Breast epithelium (tissue), 4 donors: ENCODE measurements around the gene TAS2R10. TPM values are rescaled to one million over a fixed set of nuclear protein-coding genes. Genes with fewer than 3 reads are reported as not detected.
"Not testable (repeated sequence)": the region's sequence is repeated elsewhere in the genome, so short reads cannot be mapped to it uniquely, and the experiment has no call there.

ENCODE experiments used
- DNase-seq, 2 donors: peaks; one replicate each; pipeline ENCODE4 v3.0.0-alpha.2; 2019; ENCODE audit warnings: low spot score in 2 of 2
- H3K27ac ChIP-seq, 2 donors: fragments of 200-600 bp; sonication (generic) in 1 of 2; one replicate each; pipeline ENCODE4 v1.5.1; 2016 to 2019; ENCODE audit warnings: mild to moderate bottlenecking in 1 of 2
- H3K27me3 ChIP-seq, 2 donors: fragments of 200-600 bp; sonication (generic) in 1 of 2; one replicate each; pipeline versions ENCODE4 v1.5.1 to v1.6.0; 2017 to 2019; ENCODE audit warnings: control low read depth in 1 of 2, mild to moderate bottlenecking in 1 of 2
- H3K36me3 ChIP-seq: fragments of 200-600 bp; one replicate; pipeline ENCODE4 v1.5.1; 2019
- H3K4me1 ChIP-seq, 2 donors: fragments of 200-600 bp; sonication (generic); one replicate each; pipeline ENCODE4 v1.5.1; 2016 to 2019; ENCODE audit warnings: control low read depth in 1 of 2
- H3K4me3 ChIP-seq, 3 donors: fragments of 200-600 bp; sonication (generic); 1 replicate in 2 of 3; 2 replicates in 1 of 3; pipeline ENCODE4 v1.5.1; 2016 to 2019; ENCODE audit warnings: mild to moderate bottlenecking in 3 of 3, moderate library complexity in 2 of 3
- H3K9me3 ChIP-seq, 2 donors: fragments of 200-600 bp; sonication (generic) in 1 of 2; one replicate each; pipeline ENCODE4 v1.5.1; 2016 to 2019; ENCODE audit warnings: control low read depth in 1 of 2
- CTCF ChIP-seq, 3 donors: fragments of 450-650 bp; IDR thresholded peaks; one replicate each; pipeline ENCODE4 v1.5.1; 2016 to 2017; ENCODE audit warnings: antibody characterized with exemption in 3 of 3, mild to moderate bottlenecking in 3 of 3, moderate library complexity in 3 of 3
- POLR2A ChIP-seq: fragments of 450-650 bp; IDR thresholded peaks from one replicate; pipeline ENCODE4 v1.6.1; 2016; ENCODE audit warnings: antibody characterized with exemption, mild to moderate bottlenecking, moderate library complexity
- POLR2AphosphoS5 ChIP-seq, 3 donors: sonication (generic); formaldehyde crosslinking; IDR thresholded peaks; one replicate each; pipeline ENCODE4 v1.6.1; 2017; ENCODE audit warnings: antibody characterized with exemption in 3 of 3
- intact Hi-C: fragments of 100-400 bp; cut with DNase I; formaldehyde crosslinking; loops from one replicate; pipeline ENCODE4 v1.15.1; 2023; ENCODE audit warnings: low total_unique reads
- total RNA-seq, 3 donors: library from RNA; depleted of rRNA; stranded (reverse); fragments of >200 nt; gene quantifications; one replicate each; pipeline ENCODE4 v1.1.0, GENCODE V29; 2016

TAS2R10 gene
- total RNA-seq, 3 donors from 2014 or later = 1.3 to 1.6 (median 1.3) TPM

GRCh38 chr12:10810068-10810467, 16.1 kb downstream of the TAS2R10 start, which contains the start of gene TAS2R9:
TSS of gene TAS2R9 (minus strand) at chr12:10810168. CDS start at chr12:10810075, 93 bp downstream.
- no peak within 1 kb of the TSS for H3K4me3 ChIP-seq
- H3K9me3 ChIP-seq = no peaks in the 10 kb centered on the region
- TF ChIP-seq POLR2A (no peak), POLR2AphosphoS5 (IDR thresholded peaks at IDR 0.05) (no peak), CTCF (IDR thresholded peaks at IDR 0.05) (no peak)
- no peak within 1 kb of the TSS for H3K27ac ChIP-seq
- no peak for DNase-seq
- H3K4me1 ChIP-seq = no peaks in the 10 kb centered on the region
- intact Hi-C loops = no loop called here
- H3K27me3 ChIP-seq = no peaks in the 10 kb centered on the region
- no peaks in the 10 kb centered on the region for H3K36me3 ChIP-seq

- H3K27ac ChIP-seq = no peak within 1 kb of the TSS
- TF ChIP-seq POLR2AphosphoS5 (IDR thresholded peaks at IDR 0.05) = no peak
- TF ChIP-seq CTCF (IDR thresholded peaks at IDR 0.05) = no peak
- no peak for TF ChIP-seq POLR2A
- no peaks in the 10 kb centered on the region for H3K36me3 ChIP-seq
- DNase-seq = no peak
- intact Hi-C loops = no loop called here
- no peak within 1 kb of the TSS for H3K4me3 ChIP-seq
- H3K9me3 ChIP-seq = no peaks in the 10 kb centered on the region
- H3K4me1 ChIP-seq = no peaks in the 10 kb centered on the region
- no peaks in the 10 kb centered on the region for H3K27me3 ChIP-seq
These were observed 19.0 kb downstream of the TAS2R10 start, which contains the start of gene TAS2R8 for GRCh38 chr12:10807186-10807585. TSS of gene TAS2R8 (minus strand) at chr12:10807286. CDS start at chr12:10806980, 306 bp downstream.

- H3K27me3 ChIP-seq = no peaks in the 10 kb centered on the region
- no peaks in the 10 kb centered on the region for H3K9me3 ChIP-seq
- H3K36me3 ChIP-seq = no peaks in the 10 kb centered on the region
- intact Hi-C loops = no loop called here
- H3K27ac ChIP-seq = no peak within 1 kb of the TSS
- H3K4me3 ChIP-seq = no peak within 1 kb of the TSS
- TF ChIP-seq POLR2AphosphoS5 (IDR thresholded peaks at IDR 0.05) (no peak), CTCF (IDR thresholded peaks at IDR 0.05) (no peak), POLR2A (no peak)
- DNase-seq = no peak
- no peaks in the 10 kb centered on the region for H3K4me1 ChIP-seq
These were observed 23.6 kb downstream of the TAS2R10 start, which contains the start of gene TAS2R7 for GRCh38 chr12:10802587-10802986. TSS of gene TAS2R7 (minus strand) at chr12:10802627. CDS start at chr12:10802570, 57 bp downstream.

GRCh38 chr12:10801741-10802140, 24.4 kb downstream of the TAS2R10 start:
- no peak for TF ChIP-seq POLR2A
- no peak for TF ChIP-seq CTCF (IDR thresholded peaks at IDR 0.05)
- TF ChIP-seq POLR2AphosphoS5 (IDR thresholded peaks at IDR 0.05) = no peak
- Histone ChIP-seq H3K4me3 (no peak overlapping the region), H3K36me3 (no peaks in the 10 kb centered on the region), H3K27ac (no peak overlapping the region), H3K9me3 (no peaks in the 10 kb centered on the region), H3K4me1 (no peaks in the 10 kb centered on the region), H3K27me3 (no peaks in the 10 kb centered on the region)
- DNase-seq = no peak
- intact Hi-C loops = no loop called here

GRCh38 chr12:10794222-10794621, 31.9 kb downstream of the TAS2R10 start:
- intact Hi-C loops = no loop called here

GRCh38 chr12:10791769-10792168, 34.4 kb downstream of the TAS2R10 start:
- H3K27ac ChIP-seq, H3K36me3 ChIP-seq, DNase-seq, intact Hi-C loops, H3K27me3 ChIP-seq, H3K4me3 ChIP-seq, H3K4me1 ChIP-seq, H3K9me3 ChIP-seq: not testable (repeated sequence)

More at GRCh38 chr12:10794222-10794621, 31.9 kb downstream of the TAS2R10 start:
- Histone ChIP-seq H3K4me1 (no peaks in the 10 kb centered on the region), H3K27me3 (no peaks in the 10 kb centered on the region), H3K4me3 (no peak overlapping the region), H3K36me3 (no peaks in the 10 kb centered on the region), H3K9me3 (no peaks in the 10 kb centered on the region), H3K27ac (no peak overlapping the region)
- no peak for TF ChIP-seq POLR2A
- TF ChIP-seq POLR2AphosphoS5 (IDR thresholded peaks at IDR 0.05) = no peak
- TF ChIP-seq CTCF (IDR thresholded peaks at IDR 0.05) = no peak
- DNase-seq = no peak
